ENCODE measurements around the gene MCF2L. TPM values are rescaled to one million over a fixed set of nuclear protein-coding genes. Genes with fewer than 3 reads are reported as not detected.

The MCF2L gene
- total RNA-seq, 1 experiment from 2014 or later: 21.3 TPM

DNA sequence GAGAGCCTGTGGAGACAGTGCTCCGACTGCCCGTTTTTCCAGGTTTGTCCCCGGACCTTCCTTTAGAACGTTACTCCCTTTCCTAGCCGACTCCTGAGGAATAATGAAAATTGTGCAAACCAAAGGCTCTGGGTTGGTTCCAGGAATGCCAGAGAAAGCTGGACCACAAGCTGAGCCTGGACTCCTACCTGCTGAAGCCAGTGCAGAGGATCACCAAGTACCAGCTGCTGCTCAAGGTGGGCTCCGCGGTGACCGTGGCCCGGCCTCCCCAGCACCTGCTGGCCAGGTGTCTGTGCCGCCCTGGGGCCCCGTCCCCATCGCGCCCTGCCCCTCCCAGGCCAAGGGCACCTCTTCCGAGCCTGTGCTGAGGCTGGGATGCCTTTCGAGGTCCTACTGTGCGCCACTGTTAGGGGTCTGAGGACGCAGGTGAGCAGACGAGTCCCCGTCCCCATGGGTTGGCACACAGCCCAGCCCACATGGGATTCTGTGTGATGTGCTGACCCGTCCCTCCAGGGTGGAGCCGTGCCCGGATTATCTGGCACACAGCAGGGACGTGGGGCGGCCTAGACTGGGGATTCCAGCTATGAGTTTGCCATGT, 116.0 kb downstream of the MCF2L start:
- no peaks in the 10 kb centered on the region for H3K27me3 ChIP-seq (ENCODE audit: control insufficient read depth, insufficient read depth, low read length)
- no peak for DNase-seq
- no peaks in the 10 kb centered on the region; the same call in 1 of the 2 replicates for H3K36me3 ChIP-seq (replicated peaks; ENCODE audit: control insufficient read depth, insufficient read depth, low read length)
- no peak overlapping the region for H3K4me3 ChIP-seq (ENCODE audit: insufficient read depth, low read depth, low read length)

DNA sequence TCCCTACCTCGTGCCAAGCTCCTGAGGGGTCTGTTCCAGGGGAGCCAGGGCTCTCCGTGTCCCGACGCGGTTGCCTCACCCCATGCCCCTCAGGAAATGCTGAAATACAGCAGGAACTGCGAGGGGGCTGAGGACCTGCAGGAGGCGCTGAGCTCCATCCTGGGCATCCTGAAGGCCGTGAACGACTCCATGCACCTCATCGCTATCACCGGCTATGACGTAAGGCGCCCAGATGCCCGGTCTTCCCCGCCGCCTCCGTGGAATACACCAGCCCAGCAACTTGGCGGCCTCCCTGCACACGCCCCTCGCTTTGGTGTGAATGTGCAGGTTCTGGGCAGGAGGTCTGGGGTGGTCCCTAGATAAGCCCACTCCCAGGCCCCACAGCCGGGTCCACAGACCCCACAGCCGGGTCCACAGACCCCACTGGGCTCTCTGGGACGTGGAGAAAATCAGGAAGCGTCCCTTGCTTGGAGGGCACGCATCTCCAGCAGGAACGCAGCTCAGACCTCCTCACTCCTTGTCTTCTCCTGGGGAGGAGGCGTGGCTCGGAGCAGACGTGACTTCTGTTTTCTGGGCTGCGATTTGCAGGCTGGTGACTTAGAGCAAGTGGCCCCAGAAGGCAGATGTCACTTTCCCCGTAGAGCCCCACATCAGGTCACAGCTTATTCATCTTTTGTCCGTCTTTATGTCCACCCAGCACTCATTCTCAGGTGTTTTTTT, 117.2 kb downstream of the MCF2L start:
- peak; percentile 92 for DNase-seq
- Histone ChIP-seq H3K4me3 (ENCODE audit: insufficient read depth, low read depth, low read length) (no peak overlapping the region), H3K27me3 (ENCODE audit: control insufficient read depth, insufficient read depth, low read length) (no peaks in the 10 kb centered on the region), H3K36me3 (replicated peaks; ENCODE audit: control insufficient read depth, insufficient read depth, low read length) (no peaks in the 10 kb centered on the region; the same call in 1 of the 2 replicates)

DNA sequence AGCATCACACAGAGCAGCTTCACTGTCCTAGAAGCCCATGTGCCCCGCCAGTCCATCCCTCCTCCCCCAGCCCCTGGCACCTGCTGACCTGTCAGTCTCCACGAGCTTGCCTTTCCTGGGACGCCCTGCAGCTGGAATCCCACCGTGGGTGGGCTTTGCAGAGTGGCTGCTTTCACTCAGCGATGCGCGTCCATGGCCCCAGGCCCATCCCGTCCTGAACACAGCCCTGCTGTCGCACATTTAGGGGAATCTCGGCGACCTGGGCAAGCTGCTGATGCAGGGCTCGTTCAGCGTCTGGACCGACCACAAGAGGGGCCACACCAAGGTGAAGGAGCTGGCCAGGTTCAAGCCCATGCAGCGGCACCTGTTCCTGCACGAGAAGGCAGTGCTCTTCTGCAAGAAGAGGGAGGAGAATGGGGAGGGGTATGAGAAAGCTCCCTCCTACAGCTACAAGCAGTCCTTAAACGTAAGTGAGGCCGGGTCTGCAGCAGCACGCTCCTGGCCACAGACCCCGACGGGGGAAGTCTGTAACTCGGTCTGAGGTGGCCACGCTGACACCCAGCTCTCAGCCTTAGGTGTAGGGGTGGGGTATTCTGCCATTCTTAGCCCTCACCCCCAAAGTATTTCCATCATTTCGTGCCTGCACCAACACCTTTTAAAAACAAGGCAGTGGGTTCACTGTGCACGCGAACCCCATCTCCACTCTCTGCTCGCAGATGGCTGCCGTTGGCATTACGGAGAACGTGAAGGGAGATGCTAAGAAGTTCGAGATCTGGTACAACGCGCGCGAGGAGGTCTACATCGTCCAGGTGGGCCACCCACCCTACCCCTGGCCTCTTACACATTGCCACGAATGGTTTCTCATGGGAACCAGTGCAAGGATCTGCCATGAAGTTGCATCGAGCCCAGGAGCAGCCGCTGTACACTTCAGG, 118.2 kb downstream of the MCF2L start:
- Histone ChIP-seq H3K36me3 (replicated peaks; ENCODE audit: control insufficient read depth, insufficient read depth, low read length) (no peaks in the 10 kb centered on the region; the same call in 1 of the 2 replicates), H3K27me3 (ENCODE audit: control insufficient read depth, insufficient read depth, low read length) (no peaks in the 10 kb centered on the region), H3K4me3 (ENCODE audit: insufficient read depth, low read depth, low read length) (no peak overlapping the region)
- DNase-seq: no peak

DNA sequence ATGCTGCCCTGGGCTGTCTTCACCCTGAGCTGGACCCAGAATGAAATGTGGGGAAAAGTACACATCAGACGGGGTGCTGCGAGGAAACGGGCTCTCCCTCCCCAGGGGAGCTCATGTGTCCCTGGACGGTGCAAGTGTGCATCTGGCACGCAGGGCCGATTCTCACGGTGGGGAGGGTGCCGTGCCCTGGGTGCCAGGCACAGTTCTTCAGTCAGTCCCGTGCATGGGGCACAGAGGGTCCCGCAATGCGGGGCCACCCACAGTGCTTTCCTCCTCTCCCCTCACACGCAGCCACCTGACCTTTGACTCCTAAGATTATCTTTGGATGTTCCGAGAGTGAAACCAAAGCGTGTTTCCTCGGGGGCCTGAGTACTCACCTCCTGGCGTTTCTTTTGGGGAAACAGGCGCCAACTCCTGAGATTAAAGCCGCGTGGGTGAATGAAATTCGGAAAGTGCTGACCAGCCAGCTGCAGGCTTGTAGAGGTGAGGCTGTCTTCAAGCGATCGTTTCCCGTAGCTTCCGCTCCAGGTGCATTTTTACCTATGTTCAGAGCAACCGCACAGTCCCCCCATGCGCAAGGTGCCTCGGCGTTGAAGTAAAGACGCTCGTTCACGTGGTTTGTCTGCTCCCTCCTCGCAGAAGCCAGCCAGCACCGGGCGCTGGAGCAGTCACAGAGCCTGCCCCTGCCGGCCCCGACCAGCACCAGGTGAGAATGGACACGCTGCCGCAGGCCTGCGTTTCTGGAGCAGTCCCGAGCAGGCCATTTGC, 119.1 kb downstream of the MCF2L start:
- DNase-seq: no peak

DNA sequence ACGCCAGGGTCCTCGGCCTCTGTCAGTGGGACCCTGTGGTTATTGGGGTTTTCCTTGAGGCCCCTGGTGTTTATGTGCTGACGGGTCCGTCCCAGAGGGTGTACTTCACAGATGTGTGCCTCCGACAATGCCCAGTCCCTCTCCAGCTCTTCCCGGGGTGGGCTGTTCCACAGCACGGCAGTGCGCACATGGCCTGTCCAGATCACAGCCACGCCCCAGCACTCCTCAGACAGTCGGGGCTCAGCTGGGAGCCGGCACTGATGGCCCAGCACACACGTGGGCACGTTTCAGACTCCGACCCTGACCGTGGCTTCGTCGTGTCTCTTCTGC, 119.6 kb downstream of the MCF2L start:
- Histone ChIP-seq H3K36me3 (replicated peaks; ENCODE audit: control insufficient read depth, insufficient read depth, low read length) (no peaks in the 10 kb centered on the region; the same call in 1 of the 2 replicates), H3K27me3 (ENCODE audit: control insufficient read depth, insufficient read depth, low read length) (no peaks in the 10 kb centered on the region), H3K4me3 (ENCODE audit: insufficient read depth, low read depth, low read length) (no peak overlapping the region)
- DNase-seq: no peak

More for the DNA sequence above, 119.1 kb downstream of the MCF2L start:
- H3K27me3 ChIP-seq (ENCODE audit: control insufficient read depth, insufficient read depth, low read length): no peaks in the 10 kb centered on the region
- no peaks in the 10 kb centered on the region; the same call in 1 of the 2 replicates for H3K36me3 ChIP-seq (replicated peaks; ENCODE audit: control insufficient read depth, insufficient read depth, low read length)
- no peak overlapping the region for H3K4me3 ChIP-seq (ENCODE audit: insufficient read depth, low read depth, low read length)

DNA sequence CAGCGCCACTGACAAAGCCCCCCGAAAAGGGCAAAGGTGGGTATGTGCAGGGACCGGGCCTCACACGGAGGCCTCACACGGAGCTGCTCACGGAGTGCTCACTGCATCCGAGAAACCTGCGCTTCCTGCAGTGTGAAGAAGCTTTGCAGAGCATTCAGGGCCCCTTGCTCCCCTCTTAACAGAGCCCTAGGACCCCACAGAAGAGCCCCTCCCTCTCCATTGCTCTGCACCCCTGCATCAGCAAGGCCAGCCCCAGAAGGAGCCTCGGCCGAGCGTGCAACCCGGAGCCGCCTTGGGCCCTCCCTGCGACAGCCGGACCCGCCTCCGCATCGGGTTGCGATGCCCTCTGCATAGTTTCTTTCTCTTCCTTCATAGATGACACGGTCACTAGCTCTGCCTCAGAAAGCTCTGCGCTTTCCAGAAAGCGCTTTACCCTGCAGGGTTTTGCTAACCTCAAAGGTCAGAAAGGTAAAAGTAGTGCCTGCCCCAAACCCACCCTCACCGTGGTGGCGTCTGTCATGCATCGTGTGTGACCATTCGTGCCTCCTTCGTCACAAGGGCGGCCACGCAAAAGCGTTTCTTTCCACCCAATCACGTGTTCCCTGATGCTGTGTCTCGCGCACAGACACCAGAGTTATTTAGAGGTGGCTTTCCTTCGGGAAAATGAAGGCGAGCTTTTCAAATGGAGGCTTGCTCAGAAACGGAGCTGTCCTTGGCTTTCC, 120.8 kb downstream of the MCF2L start:
- peak; percentile 90 for DNase-seq
- Histone ChIP-seq H3K27me3 (ENCODE audit: control insufficient read depth, insufficient read depth, low read length) (no peaks in the 10 kb centered on the region), H3K4me3 (ENCODE audit: insufficient read depth, low read depth, low read length) (no peak overlapping the region), H3K36me3 (replicated peaks; ENCODE audit: control insufficient read depth, insufficient read depth, low read length) (no peaks in the 10 kb centered on the region; the same call in 1 of the 2 replicates)

DNA sequence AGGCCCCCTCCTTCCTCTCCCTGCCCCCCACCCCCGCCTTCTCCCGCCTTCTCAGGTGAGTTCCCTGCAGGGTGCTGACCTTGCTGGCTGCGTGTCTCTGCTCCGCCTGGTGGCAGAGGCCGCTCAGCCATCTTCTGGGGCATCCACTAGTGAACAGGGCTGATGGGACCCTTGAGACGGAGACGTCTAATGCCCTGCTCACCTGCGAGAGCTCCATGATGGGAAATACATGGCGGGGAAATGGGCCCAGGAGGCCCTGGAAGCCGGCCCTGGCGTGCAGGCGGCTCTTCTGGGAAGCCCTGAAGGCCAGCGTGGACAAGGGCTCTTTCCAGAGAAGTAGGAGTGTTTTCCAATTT, 121.4 kb downstream of the MCF2L start:
- no peaks in the 10 kb centered on the region; the same call in 1 of the 2 replicates for H3K36me3 ChIP-seq (replicated peaks; ENCODE audit: control insufficient read depth, insufficient read depth, low read length)
- peak; percentile 94 for DNase-seq
- no peak overlapping the region for H3K4me3 ChIP-seq (ENCODE audit: insufficient read depth, low read depth, low read length)
- no peaks in the 10 kb centered on the region for H3K27me3 ChIP-seq (ENCODE audit: control insufficient read depth, insufficient read depth, low read length)

DNA sequence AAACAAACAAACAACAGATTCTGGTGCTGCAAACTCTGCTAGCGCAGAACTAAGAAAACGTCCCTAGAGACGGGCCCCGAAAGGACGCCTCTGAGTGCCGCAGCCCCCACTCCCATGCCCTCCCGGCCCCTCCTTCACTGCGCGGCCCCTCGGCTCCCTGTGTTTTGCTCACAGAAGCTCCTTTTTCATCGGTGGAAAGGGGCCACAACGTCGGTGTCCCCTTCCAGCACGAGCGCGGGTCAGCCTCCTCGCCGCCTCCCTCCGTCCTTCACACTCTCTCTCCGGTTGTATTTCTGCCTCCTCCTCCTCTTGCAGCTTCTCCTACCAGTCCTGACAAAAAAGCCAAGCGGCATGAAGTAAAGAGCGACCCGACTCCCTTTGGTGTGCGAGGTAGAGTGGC, 121.8 kb downstream of the MCF2L start:
- H3K27me3 ChIP-seq (ENCODE audit: control insufficient read depth, insufficient read depth, low read length): no peaks in the 10 kb centered on the region
- H3K4me3 ChIP-seq (ENCODE audit: insufficient read depth, low read depth, low read length): no peak overlapping the region
- no peak for DNase-seq
- H3K36me3 ChIP-seq (replicated peaks; ENCODE audit: control insufficient read depth, insufficient read depth, low read length): no peaks in the 10 kb centered on the region; the same call in 1 of the 2 replicates

DNA sequence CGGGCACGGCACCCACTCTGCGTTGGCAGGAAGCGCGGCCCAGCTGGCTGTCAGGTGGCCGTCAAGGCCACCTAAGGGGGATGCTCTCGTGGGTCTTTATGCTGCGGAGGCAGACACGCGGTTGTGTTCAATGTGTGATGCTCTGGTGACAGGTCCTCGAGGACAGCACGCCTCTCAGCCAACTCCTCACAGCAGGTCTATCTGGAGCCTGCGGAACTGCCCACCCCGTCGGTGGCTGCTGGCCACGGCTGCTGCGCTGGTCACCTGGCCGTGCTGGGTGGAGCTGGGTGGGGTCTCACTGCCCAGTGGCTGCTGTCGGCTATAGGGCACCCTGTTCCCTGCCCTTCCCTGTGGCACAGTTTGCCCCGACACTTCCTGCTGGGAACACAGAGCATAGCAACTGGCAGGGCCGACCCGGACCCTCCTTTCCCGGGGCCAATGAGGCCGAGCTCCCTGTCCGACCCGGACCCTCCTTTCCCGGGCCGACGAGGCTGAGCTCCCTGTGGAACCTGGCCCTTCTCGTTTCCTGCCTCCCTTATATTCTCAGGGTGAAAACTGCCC, 122.3 kb downstream of the MCF2L start:
- Histone ChIP-seq H3K36me3 (replicated peaks; ENCODE audit: control insufficient read depth, insufficient read depth, low read length) (no peaks in the 10 kb centered on the region; the same call in 1 of the 2 replicates), H3K4me3 (ENCODE audit: insufficient read depth, low read depth, low read length) (no peak overlapping the region), H3K27me3 (ENCODE audit: control insufficient read depth, insufficient read depth, low read length) (no peaks in the 10 kb centered on the region)
- DNase-seq: no peak

DNA sequence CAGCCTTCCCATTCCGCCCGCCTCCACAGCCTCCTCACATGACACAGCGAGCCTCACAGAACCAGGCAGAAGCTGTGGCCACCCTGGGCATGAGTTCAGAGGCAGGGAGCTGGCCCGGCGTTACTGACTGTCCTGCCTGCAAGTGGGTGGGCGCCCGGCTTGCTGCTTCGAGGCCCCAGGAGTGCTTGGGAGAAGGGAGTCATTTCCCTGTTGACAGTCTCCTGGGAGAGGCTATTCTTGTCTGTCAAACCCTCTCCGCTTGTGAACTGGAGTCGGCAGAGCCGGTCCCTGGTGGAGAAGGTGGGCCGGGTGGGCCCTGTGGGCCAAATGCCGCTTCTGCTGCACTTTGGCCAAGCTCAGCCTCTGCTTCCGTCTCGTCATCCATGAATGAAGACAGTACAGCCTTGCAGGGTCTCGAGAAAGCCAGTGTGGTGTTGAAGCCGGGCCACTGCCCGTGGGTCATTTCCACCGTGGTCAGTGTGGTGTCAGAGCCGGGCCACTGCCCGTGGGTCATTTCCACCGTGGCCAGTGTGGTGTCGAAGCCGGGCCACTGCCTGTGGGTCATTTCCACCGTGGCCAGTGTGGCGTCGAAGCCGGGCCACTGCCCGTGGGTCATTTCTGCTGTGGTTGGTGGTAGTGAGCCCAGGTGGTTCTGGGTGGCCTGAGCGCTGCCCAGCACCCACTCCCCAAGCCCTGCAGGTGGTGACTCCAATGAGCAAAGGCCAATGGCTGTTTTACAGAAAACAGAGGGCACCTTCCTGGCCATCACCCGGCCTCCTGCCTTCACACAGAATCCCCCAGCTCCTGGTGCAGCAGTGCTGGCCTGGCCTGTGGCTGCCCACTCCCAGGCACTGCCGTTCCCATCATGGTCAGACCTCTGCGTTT, 123.1 kb downstream of the MCF2L start:
- Histone ChIP-seq H3K4me3 (ENCODE audit: insufficient read depth, low read depth, low read length) (no peak overlapping the region), H3K27me3 (ENCODE audit: control insufficient read depth, insufficient read depth, low read length) (no peaks in the 10 kb centered on the region), H3K36me3 (replicated peaks; ENCODE audit: control insufficient read depth, insufficient read depth, low read length) (no peaks in the 10 kb centered on the region; the same call in 1 of the 2 replicates)
- DNase-seq: no peak

DNA sequence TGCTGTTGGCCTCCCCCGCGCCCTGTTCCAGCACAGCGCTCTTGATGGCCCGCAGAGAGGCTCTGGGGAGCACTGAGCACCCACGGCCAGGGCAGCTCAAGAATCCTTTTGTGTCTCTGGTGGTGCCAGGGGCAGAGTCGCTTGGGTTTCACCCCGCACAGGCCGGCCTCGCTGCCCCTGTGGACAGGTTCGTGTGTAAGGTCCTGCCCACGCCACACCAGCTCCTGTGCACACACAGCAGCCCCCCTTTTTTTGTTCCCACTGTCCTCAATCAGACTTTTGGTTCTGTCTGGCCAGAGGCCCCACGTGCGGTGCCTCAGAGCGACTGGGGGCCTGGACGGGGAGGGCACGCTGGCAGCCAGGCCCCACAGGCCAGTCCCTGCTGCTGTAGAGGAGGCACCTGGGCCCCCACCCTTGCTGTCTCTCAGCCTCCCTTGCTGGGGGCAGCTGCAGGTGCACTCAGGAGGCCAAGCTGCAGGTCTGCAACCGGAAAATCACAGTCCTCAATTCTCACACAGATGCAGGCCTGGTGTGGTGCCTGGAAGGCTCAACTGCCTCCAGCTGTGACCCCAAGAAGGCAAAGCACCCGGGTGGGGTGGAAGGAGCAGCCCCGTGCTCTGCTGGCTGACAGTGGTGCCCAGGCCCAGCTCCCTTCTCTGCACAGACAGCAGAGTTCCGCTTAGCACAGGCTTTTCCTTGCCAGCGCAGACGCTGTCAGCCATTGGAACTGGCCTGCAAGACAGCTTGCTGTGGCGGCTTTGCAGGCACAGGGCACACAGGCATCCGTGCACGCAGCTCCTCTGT, 124.0 kb downstream of the MCF2L start:
- no peaks in the 10 kb centered on the region for H3K36me3 ChIP-seq (replicated peaks; ENCODE audit: control insufficient read depth, insufficient read depth, low read length)
- H3K4me3 ChIP-seq (ENCODE audit: insufficient read depth, low read depth, low read length): no peak overlapping the region
- no peaks in the 10 kb centered on the region for H3K27me3 ChIP-seq (ENCODE audit: control insufficient read depth, insufficient read depth, low read length)
- DNase-seq: no peak
